ENCODE results near the gene TFAP2B.

The TFAP2B gene

DNA sequence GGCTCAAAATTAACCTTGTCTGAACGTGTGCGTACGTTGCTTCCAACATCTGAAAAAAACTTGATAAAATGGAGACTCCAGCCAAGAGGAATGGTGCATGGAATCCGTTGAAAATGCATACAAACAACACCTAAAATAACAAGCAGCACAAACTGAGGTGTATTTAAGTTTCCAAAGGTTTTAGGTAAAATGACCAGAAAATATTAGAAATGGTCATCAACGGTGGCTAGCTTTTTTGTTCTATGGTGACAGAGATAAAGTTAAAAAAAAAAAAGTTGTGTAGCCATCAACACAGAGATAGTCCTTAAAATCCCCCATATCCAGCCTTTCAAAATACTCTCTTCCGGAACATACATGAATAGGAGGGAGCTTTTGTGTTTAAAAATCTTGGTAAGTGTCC, 651 bp upstream of the TFAP2B start:
- TF ChIP-seq, protein P1, sequence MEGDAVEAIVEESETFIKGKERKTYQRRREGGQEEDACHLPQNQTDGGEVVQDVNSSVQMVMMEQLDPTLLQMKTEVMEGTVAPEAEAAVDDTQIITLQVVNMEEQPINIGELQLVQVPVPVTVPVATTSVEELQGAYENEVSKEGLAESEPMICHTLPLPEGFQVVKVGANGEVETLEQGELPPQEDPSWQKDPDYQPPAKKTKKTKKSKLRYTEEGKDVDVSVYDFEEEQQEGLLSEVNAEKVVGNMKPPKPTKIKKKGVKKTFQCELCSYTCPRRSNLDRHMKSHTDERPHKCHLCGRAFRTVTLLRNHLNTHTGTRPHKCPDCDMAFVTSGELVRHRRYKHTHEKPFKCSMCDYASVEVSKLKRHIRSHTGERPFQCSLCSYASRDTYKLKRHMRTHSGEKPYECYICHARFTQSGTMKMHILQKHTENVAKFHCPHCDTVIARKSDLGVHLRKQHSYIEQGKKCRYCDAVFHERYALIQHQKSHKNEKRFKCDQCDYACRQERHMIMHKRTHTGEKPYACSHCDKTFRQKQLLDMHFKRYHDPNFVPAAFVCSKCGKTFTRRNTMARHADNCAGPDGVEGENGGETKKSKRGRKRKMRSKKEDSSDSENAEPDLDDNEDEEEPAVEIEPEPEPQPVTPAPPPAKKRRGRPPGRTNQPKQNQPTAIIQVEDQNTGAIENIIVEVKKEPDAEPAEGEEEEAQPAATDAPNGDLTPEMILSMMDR (IDR thresholded peaks at IDR 0.05; ENCODE audit: low read depth, low read length, missing control alignments), result no peak
- DNase-seq (ENCODE audit: low read depth), result no peak

GRCh38 chr6:50819466-50819903, 814 bp downstream of the TFAP2B start:
- TF ChIP-seq, protein P1 (IDR thresholded peaks at IDR 0.05; ENCODE audit: low read depth, low read length, missing control alignments), result no peak
- no peak for DNase-seq (ENCODE audit: low read depth)
- no peak overlapping the region for H3K4me3 ChIP-seq (ENCODE audit: low read depth, low read length)

More for the DNA sequence above, 651 bp upstream of the TFAP2B start:
- H3K4me3 ChIP-seq (ENCODE audit: low read depth, low read length), result no peak overlapping the region

- DNase-seq (ENCODE audit: low read depth), result no peak
- H3K4me3 ChIP-seq (ENCODE audit: low read depth, low read length), result no peak overlapping the region
- TF ChIP-seq, protein P1 (IDR thresholded peaks at IDR 0.05; ENCODE audit: low read depth, low read length, missing control alignments), result no peak
Observed at GRCh38 chr6:50819904-50820868, 1.5 kb downstream of the TFAP2B start.

- TF ChIP-seq, protein P1 (IDR thresholded peaks at IDR 0.05; ENCODE audit: low read depth, low read length, missing control alignments), result no peak
- no peak for DNase-seq (ENCODE audit: low read depth)
- H3K4me3 ChIP-seq (ENCODE audit: low read depth, low read length), result no peak overlapping the region
Observed at GRCh38 chr6:50820869-50821264, 2.2 kb downstream of the TFAP2B start.

DNA sequence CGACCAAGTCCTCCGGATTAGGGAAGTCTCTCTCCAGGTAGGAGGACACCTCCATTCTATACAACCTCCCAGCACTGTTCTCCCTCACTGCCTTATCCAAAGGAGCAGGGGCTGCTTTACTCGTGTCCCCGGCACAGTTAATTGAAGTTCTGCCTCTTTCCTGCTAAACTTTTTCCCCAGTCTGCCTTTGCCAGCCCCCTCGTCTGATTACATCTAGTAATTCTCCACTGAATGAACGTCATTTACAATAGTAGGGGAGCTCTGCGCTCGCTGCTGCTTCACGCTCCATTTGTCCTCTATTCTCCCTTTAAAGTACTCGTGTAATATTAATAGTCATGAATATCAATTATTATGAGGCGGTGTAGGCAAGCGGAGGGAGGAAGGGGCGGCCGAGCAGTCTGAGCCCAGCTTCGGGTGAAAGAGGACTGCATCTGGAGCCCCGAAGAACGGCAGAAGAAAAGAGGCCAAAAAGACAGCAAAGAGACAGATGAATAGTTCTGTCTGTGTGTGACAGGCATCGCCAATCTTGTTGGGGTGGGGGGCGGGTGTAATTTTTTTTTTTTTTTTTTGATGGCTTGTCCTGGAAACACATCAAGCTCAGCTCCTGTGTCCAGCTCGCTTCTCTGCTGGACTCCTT, 2.9 kb downstream of the TFAP2B start:
- no peak for DNase-seq (ENCODE audit: low read depth)
- no peak overlapping the region for H3K4me3 ChIP-seq (ENCODE audit: low read depth, low read length)
- TF ChIP-seq, protein P1 (IDR thresholded peaks at IDR 0.05; ENCODE audit: low read depth, low read length, missing control alignments), result no peak

DNA sequence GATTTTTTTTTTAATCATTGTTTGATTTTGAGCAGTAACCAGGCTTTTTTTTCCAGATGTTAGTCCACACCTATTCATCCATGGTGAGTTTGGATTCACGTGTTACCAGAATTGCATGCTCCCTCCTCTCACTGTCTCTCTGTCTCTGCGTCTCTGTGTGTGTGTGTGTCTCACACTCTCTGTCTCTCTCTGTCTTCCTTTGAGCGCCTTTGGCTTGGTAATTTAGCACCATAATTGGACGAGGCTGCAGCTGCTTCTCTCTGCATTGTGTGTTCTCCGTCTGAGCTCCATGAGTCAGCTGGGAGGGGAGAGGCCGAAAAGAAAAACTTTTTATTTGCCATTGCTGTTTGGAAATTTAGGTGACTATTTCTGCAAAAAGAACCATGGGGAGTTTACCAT, 3.4 kb downstream of the TFAP2B start:
- DNase-seq (ENCODE audit: low read depth), result no peak
- TF ChIP-seq, protein P1 (IDR thresholded peaks at IDR 0.05; ENCODE audit: low read depth, low read length, missing control alignments), result no peak
- no peak overlapping the region for H3K4me3 ChIP-seq (ENCODE audit: low read depth, low read length)
